ENCODE data around the gene FAM81A.

DNA sequence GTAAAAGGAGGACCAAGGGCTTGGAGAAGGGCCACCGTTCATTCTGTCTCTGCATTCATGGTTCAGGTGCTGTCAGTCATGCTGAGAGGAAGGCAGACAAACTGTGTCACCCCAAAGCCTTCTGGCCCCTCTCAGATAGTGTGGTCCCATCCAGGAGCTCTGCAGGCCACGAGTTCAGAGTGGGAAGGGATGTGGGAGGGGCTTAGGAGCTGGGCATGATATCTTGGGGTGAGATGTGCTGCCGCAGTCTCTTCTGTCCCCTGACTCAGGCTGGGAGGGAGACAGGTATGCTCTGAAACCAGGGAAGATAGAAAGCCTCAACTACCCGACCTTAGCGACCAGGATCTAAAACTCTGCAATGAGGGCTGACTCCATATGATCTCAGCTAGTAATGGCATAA lies 45.7 kb upstream of the FAM81A start:
- TF ChIP-seq, protein P1, sequence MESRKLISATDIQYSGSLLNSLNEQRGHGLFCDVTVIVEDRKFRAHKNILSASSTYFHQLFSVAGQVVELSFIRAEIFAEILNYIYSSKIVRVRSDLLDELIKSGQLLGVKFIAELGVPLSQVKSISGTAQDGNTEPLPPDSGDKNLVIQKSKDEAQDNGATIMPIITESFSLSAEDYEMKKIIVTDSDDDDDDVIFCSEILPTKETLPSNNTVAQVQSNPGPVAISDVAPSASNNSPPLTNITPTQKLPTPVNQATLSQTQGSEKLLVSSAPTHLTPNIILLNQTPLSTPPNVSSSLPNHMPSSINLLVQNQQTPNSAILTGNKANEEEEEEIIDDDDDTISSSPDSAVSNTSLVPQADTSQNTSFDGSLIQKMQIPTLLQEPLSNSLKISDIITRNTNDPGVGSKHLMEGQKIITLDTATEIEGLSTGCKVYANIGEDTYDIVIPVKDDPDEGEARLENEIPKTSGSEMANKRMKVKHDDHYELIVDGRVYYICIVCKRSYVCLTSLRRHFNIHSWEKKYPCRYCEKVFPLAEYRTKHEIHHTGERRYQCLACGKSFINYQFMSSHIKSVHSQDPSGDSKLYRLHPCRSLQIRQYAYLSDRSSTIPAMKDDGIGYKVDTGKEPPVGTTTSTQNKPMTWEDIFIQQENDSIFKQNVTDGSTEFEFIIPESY (IDR thresholded peaks at IDR 0.05), result no peak
- TF ChIP-seq JUND (IDR thresholded peaks at IDR 0.05), result no peak
- TF ChIP-seq, protein P2, sequence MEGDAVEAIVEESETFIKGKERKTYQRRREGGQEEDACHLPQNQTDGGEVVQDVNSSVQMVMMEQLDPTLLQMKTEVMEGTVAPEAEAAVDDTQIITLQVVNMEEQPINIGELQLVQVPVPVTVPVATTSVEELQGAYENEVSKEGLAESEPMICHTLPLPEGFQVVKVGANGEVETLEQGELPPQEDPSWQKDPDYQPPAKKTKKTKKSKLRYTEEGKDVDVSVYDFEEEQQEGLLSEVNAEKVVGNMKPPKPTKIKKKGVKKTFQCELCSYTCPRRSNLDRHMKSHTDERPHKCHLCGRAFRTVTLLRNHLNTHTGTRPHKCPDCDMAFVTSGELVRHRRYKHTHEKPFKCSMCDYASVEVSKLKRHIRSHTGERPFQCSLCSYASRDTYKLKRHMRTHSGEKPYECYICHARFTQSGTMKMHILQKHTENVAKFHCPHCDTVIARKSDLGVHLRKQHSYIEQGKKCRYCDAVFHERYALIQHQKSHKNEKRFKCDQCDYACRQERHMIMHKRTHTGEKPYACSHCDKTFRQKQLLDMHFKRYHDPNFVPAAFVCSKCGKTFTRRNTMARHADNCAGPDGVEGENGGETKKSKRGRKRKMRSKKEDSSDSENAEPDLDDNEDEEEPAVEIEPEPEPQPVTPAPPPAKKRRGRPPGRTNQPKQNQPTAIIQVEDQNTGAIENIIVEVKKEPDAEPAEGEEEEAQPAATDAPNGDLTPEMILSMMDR (IDR thresholded peaks at IDR 0.05; ENCODE audit: low read depth, low read length, missing input control), result no peak
- TF ChIP-seq, protein P3, sequence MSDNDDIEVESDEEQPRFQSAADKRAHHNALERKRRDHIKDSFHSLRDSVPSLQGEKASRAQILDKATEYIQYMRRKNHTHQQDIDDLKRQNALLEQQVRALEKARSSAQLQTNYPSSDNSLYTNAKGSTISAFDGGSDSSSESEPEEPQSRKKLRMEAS (IDR thresholded peaks at IDR 0.05), result no peak
- TF ChIP-seq TAF1 (conservative IDR thresholded peaks at IDR 0.05), result no peak
- no peak for TF ChIP-seq HNF4A (conservative IDR thresholded peaks at IDR 0.05)
- no peak for TF ChIP-seq SP1 (IDR thresholded peaks at IDR 0.05)
- TF ChIP-seq, protein P4, sequence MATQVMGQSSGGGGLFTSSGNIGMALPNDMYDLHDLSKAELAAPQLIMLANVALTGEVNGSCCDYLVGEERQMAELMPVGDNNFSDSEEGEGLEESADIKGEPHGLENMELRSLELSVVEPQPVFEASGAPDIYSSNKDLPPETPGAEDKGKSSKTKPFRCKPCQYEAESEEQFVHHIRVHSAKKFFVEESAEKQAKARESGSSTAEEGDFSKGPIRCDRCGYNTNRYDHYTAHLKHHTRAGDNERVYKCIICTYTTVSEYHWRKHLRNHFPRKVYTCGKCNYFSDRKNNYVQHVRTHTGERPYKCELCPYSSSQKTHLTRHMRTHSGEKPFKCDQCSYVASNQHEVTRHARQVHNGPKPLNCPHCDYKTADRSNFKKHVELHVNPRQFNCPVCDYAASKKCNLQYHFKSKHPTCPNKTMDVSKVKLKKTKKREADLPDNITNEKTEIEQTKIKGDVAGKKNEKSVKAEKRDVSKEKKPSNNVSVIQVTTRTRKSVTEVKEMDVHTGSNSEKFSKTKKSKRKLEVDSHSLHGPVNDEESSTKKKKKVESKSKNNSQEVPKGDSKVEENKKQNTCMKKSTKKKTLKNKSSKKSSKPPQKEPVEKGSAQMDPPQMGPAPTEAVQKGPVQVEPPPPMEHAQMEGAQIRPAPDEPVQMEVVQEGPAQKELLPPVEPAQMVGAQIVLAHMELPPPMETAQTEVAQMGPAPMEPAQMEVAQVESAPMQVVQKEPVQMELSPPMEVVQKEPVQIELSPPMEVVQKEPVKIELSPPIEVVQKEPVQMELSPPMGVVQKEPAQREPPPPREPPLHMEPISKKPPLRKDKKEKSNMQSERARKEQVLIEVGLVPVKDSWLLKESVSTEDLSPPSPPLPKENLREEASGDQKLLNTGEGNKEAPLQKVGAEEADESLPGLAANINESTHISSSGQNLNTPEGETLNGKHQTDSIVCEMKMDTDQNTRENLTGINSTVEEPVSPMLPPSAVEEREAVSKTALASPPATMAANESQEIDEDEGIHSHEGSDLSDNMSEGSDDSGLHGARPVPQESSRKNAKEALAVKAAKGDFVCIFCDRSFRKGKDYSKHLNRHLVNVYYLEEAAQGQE (IDR thresholded peaks at IDR 0.05), result no peak
- no peak for TF ChIP-seq YY1 (IDR thresholded peaks at IDR 0.05)
- TF ChIP-seq RAD21 (IDR thresholded peaks at IDR 0.05), result no peak
- no peak for TF ChIP-seq GABPA (IDR thresholded peaks at IDR 0.05 in 1 of 2, conservative IDR thresholded peaks at IDR 0.05 in 1 of 2)
- no peak for TF ChIP-seq HNF4G (IDR thresholded peaks at IDR 0.05)

All from liver (tissue), 3 donors.